GM12873 (cell line): ENCODE measurements around the gene VAV3.

Experiments used
- CTCF ChIP-seq: IDR thresholded peaks from 2 replicates; pipeline ENCODE4 v1.5.1; 2012; ENCODE audit warnings: low read depth, mild to moderate bottlenecking, moderate library complexity, low read length, control low read depth; ENCODE audit not compliant: insufficient read depth; ENCODE audit errors: missing control alignments

VAV3 gene

GRCh38 chr1:107533436-107533835, 431.5 kb downstream of the VAV3 start:
- no peak for TF ChIP-seq CTCF

DNA sequence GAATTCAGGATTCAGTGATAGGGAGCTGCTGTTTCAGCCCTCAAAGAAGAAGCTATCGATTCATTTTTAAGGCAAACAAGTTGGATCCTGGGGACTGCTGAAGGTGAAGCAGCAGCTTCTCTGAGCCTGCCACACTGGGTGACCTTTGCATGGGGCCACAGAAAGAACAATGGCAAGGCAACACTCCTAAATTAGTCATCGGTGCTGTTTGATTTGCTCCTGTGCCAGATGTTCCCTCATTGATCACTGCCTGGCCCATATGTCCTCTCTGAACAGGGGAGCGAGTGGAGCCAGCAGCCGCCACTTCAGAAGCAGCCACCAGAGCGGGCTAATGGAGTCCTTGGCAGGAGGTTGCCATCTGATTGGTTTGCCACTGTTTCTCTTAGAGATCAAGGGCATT, 432.7 kb downstream of the VAV3 start:
- no peak for TF ChIP-seq CTCF

GRCh38 chr1:107531065-107531908, 433.7 kb downstream of the VAV3 start:
- no peak for TF ChIP-seq CTCF

GRCh38 chr1:107530543-107530942, 434.4 kb downstream of the VAV3 start:
- TF ChIP-seq CTCF: no peak

- TF ChIP-seq CTCF: peak; percentile 86
Observed at GRCh38 chr1:107529511-107530149, 435.4 kb downstream of the VAV3 start.

- no peak for TF ChIP-seq CTCF
Observed at GRCh38 chr1:107526524-107527198, 438.3 kb downstream of the VAV3 start.

DNA sequence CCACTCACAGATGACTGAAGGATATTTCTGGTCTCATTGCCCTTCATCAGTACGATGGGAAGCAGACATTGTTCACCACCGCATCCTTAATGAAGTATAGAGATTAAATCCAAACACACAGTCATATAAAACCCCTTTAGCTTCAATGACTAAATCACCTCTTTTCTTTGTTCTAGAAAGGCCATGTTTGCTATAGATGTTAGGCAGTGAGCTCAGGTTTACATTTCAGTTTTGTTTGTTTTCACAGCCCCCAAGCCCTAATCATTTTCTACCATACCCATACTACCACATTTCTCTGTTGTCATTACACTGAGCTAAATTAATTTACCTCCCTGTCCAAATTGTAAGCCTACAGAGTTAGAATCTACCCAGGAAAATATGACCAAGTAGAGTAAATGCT, 439.0 kb downstream of the VAV3 start:
- no peak for TF ChIP-seq CTCF
